ENCODE results near the gene SLC37A1.

The SLC37A1 gene

GRCh38 chr21:42564561-42564971 is 50.9 kb downstream of the SLC37A1 start:
- DNase-seq = no peak

GRCh38 chr21:42565206-42565810 is 51.7 kb downstream of the SLC37A1 start:
- DNase-seq = no peak

GRCh38 chr21:42565886-42566523 is 52.4 kb downstream of the SLC37A1 start:
- no peak for DNase-seq

GRCh38 chr21:42566524-42567213 is 53.0 kb downstream of the SLC37A1 start:
- DNase-seq = no peak

- DNase-seq = no peak
Observed at GRCh38 chr21:42567214-42567555, 53.5 kb downstream of the SLC37A1 start.

- no peak for DNase-seq
Observed at GRCh38 chr21:42567861-42568260, 54.2 kb downstream of the SLC37A1 start.

DNA sequence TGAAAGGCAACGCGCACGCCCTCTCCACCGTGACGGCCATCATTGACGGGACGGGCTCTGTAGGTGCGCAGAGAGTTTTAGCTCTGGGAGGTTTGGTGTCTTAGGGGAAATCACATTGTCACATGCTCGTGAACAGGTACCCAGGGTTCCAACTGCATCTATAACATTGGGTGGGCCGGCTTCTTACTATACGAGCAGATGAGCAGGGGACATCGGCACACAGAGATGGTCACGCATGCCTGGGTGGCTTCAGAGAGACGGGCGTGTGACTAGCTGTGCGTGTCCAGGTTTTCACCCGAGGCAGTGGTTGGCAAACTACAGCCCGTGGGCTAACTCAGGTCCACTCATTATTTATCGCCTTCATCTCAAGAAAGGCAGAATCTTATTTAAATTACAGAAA is 54.7 kb downstream of the SLC37A1 start:
- DNase-seq = no peak

DNA sequence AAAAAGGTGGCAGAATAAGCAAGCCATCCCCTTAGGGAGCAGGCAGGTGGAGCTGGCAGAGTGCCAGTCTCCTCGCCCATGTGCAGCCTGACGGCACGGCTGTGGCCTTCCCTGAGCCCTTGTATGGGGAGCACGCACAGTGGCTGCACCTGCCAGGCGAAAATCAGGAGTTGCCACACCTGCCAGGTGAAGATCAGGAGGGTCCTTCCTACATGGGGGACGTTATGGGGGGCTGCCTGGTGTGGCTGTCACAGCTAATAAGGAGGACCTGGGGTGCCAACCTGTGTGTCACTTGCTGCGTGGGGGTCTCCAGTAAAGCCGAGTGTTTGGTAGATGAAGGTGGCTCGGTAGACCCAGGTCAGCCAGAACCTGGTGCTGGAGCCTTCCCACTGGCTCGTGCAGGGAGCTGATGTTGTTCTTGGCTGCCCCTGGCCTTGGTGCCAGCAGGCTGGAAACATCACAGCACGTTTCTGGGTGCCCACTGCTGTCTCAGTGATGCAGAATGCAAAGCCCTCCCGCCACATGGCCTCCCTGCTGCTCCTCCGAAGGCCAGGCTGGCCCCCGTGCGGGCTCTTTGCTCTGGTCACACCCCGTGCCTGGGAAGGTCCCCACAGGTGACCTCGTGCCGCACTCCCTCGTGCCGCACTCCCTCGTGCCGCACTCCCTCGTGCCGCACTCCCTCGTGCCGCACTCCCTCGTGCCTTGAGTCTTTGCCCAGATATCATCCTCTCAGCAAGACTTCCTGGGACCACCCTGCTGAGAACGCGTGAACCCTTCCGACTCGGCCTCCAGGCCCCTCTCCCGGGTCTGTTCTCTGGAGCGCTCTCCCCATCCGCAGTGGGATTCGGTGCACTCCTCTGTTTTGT is 55.4 kb downstream of the SLC37A1 start:
- no peak for DNase-seq

DNA sequence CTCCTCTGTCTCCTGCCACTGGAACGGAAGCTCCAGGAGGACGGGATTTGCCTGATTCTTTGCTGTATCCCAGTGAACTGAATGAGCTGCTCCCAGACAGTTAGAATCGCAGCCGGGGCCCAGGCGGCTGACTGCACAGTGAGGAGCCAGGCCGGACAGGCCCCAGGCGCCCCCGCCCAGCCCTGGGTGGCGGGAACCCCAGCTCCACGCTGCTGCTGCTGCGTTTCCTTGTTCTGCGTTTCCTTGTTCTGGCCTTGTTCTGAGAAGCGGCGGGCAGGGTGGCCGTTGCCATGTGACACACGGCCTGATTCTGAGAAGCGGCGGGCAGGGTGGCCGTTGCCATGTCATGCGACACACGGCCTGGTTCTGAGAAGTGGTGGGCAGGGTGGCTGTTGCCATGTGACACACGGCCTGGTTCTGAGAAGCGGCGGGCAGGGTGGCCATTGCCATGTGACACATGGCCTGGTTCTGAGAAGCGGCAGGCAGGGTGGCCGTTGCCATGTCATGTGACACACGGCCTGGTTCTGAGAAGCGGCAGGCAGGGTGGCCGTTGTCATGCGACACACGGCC is 56.2 kb downstream of the SLC37A1 start:
- no peak for DNase-seq

DNA sequence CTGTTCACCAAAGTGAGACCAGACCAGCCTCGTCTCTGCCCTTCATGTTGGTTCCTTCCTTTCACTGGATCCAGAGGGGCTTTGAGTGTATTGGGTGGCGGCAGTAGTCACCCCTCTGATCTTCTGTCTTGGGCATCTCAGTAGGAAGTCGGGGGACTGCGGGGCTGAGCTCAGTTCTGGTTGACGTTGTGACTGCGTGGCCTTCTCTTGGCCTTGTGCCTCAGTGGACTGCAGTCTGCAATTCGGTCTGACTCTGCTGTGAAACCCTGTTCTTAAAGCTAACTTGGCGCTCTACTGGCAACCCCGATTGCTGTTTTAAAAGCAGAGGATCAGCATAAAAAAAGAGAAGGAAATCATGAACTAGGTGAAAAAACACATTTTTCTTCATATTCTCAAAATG is 56.7 kb downstream of the SLC37A1 start:
- no peak for DNase-seq

DNA sequence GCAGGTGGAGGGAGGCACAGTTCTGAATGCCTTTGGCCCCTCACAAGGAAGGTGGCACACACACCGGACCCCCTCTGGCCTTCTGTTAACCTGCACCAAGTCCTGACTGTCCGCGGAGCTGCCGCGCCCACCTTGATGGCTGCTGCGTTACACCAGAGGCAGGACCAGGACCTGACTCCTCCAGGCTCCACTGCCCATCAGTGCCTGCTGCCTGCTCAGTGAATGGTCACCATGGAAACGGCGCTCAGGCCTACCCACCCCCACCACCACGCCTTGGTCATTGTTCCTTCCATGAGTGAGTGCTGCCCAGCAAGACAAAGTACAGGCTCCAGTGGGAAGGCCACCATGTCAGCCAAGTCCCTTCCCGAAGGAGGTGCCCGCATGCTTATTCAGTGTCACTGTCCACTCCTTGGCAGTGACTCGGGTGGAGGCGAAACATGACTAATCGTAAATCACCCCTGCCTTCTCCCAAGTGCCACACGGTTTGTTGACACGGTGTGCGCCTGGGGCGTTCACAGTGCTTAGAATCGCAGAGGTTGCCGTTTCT is 57.3 kb downstream of the SLC37A1 start:
- no peak for DNase-seq

DNA sequence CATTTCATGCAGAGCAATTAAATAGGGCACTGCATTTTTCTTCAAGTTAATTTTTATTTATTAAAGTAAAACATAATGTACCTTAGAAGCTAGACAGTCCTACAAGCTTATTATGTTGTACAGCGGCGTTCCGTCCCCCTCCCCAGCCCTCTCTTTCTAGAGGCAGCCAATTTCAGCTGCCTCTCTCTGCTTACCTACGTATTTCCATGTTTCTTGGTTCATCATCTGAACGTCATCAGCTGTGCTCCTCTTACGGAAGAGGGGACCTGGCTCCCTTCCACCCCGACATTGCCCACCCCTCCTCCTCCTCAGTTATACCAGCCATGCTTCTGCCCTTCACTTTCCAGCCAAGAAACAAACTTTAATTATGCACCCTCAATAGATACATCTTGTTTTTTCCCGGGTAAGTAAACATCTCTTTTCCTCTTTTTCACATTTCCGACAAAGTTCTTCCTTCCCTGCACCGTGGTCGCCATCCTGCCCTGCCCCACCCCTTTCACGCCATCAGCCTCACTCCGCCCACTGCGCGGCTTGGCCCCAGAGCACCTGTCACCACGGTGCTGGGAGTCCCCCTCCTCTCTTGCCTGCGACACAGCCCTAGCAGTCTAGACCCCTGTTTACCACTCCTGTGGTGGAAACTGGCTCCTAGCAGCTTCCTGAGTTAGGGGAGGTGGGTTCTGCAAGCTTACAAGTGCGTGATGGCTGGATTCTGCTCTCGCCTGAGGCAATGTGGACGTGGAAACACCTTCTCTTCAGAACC is 57.9 kb downstream of the SLC37A1 start:
- no peak for DNase-seq

DNA sequence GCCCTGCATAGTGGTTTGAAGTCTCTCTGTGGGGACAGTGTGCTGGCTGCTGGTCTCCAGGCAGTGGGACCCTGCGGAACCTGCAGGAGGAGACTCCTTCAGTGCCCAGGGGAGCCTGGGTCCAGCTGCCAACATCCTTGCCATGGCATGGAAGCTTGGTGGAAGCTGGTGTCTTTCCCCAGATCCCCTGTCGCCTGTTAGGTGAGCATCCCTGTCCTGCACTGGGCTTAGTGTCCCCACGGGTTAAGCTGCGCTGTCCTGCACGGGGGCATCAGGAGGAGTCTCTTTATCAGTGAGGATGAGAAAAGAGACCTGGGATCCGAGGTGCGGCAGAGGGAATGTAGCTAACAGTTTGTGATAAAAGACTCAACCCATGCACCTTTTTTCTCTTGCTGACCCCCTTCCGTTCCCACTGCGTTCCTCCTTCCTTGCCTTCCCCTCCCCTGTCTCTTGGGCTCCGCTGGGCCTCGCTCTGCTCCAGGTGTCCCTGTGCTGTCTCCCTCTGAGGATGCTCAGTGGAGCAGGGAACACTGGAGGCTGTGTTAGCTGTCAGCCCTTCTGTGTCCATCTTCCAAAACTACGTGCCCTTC is 59.3 kb downstream of the SLC37A1 start:
- no peak for DNase-seq

DNA sequence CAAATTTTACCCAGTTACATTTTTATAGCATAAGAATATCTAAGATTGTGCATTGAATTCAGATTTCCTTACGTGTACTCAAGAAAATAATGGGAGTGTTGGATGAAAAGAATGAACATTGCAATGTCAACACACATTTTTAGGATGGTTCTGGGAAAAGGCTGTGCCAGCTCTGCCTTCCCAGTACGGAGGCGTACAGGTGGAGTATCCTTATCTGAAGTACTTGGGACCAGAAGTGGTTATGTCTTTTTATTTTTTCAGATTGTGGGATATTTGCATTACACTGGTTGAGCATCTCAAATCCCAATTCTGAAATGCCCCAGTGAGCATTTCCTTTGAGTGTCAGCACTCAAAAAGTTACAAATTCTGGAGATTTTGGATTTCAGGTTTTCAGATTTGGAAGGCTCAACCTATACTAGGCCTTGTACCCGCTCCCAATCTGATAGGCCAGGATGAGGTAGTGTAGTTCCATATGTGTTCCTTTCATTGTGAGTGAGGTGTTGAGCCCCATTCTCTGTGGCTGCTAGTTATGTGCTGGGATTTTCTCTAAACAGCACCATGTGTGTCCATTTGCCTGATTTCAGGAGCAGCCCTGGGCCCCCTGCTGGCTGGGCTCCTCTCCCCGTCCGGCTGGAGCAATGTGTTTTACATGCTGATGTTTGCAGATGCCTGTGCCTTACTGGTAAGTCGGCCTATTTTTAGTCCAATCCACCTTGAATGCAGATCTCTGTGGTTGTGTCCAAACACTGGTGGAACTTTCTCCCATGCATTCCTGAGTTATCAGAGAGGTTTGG is 60.8 kb downstream of the SLC37A1 start:
- peak; percentile 26 for DNase-seq

GRCh38 chr21:42575111-42575510 is 61.5 kb downstream of the SLC37A1 start:
- no peak for DNase-seq

DNA sequence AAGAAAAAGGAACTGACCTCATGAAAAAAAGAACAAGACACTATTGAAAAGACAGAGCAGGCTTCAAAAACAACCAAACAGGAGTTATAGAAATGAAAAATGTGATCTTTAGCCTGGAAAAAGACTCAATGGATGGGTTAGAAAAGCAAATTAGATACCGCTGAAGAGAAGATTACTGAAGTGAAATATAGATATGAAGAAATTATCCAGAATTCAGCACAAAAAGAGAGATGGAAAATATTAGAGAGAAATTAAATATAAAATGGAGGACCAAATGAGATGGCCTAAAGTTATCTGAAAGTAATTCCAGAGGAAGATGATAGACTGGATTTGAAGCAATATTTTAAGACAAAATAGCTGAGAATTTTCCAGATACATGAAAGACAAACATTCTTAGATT is 63.0 kb downstream of the SLC37A1 start:
- no peak for DNase-seq

DNA sequence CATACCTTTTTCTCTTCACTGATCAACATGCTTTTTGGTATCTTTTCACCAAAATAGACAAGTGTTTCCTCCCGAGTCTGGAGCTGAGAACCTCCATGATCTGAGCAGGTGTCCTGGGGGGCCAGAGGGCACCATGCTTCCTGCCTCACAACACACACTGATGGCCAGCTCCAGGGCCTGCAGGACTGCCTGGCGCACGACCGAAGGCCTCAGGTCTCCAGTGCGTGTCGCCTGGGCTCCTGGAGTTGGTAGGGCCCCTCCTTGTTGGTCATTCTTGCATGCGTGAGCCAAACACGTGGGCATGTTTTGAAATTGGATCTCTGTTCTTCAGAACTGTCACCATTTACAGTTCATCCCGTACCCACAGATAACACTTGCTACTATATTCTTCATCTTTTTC is 64.4 kb downstream of the SLC37A1 start:
- no peak for DNase-seq

- DNase-seq = no peak
Observed at GRCh38 chr21:42578761-42579415, 65.2 kb downstream of the SLC37A1 start.

- no peak for DNase-seq
Observed at GRCh38 chr21:42579456-42580075, 65.9 kb downstream of the SLC37A1 start.

Measured in fibroblast of skin of scalp (primary cell).